SU-DHL-6 (cell line): Measurements from ENCODE around the gene ILF2.

Experiments
- CTCF ChIP-seq: fragments of 200-600 bp; sonication (generic); IDR thresholded peaks from one replicate; pipeline ENCODE4 v1.5.1; 2017; ENCODE audit warnings: antibody characterized with exemption, mild to moderate bottlenecking, low read length, moderate library complexity; ENCODE audit not compliant: insufficient read depth, poor library complexity, severe bottlenecking
- EZH2phosphoT487 ChIP-seq: fragments of 200-600 bp; sonication (generic), shearing (Covaris generic); conservative IDR thresholded peaks from 2 replicates; pipeline ENCODE4 v1.6.1; 2018; ENCODE audit warnings: mild to moderate bottlenecking, antibody characterized with exemption, low read length, moderate library complexity, mixed read lengths

- no peak for TF ChIP-seq CTCF
- no peak for TF ChIP-seq EZH2phosphoT487
Measured at GRCh38 chr1:153717330-153717729, 46.5 kb upstream of the ILF2 start.
